Tibial artery (tissue), 4 donors: Measurements from ENCODE around the gene PNMA6E.
"Not testable (repeated sequence)": the region's sequence is repeated elsewhere in the genome, so short reads cannot be mapped to it uniquely, and the experiment has no call there.

Experiments used
- DNase-seq, 2 donors: peaks; one replicate each; pipeline ENCODE4 v3.0.0-alpha.2; 2019
- H3K27ac ChIP-seq, 2 donors: fragments of 200-600 bp; sonication (generic) in 1 of 2; 1 replicate in 1 of 2; 2 replicates in 1 of 2; pipeline ENCODE4 v1.5.1; 2018 to 2019; ENCODE audit warnings: mild to moderate bottlenecking in 1 of 2
- H3K27me3 ChIP-seq, 2 donors: fragments of 200-600 bp; sonication (generic) in 1 of 2; one replicate each; pipeline versions ENCODE4 v1.5.1 to v1.6.0; 2016 to 2019
- H3K36me3 ChIP-seq, 3 donors: fragments of 200-600 bp; sonication (generic) in 2 of 3; one replicate each; pipeline ENCODE4 v1.5.1; 2016 to 2019; ENCODE audit warnings: mild to moderate bottlenecking in 2 of 3
- H3K4me1 ChIP-seq, 4 donors: fragments of 200-600 bp; sonication (generic) in 2 of 4; 1 replicate in 3 of 4; 2 replicates in 1 of 4; pipeline ENCODE4 v1.5.1; 2016 to 2019
- H3K4me3 ChIP-seq, 2 donors: fragments of 200-600 bp; sonication (generic) in 1 of 2; 1 replicate in 1 of 2; 2 replicates in 1 of 2; pipeline ENCODE4 v1.5.1; 2018 to 2019; ENCODE audit warnings: mild to moderate bottlenecking in 2 of 2
- H3K9me3 ChIP-seq, 3 donors: fragments of 200-600 bp; sonication (generic) in 1 of 3; one replicate each; pipeline ENCODE4 v1.5.1; 2016 to 2019
- CTCF ChIP-seq, 2 experiments: fragments of 200-600 bp in 1 of 2; fragments of 450-650 bp in 1 of 2; IDR thresholded peaks; one replicate each; pipeline ENCODE4 v1.5.1; 2017 to 2019; ENCODE audit warnings: antibody characterized with exemption in 2 of 2, mild to moderate bottlenecking in 1 of 2, moderate library complexity in 1 of 2
- intact Hi-C: fragments of 100-400 bp; cut with DNase I; formaldehyde crosslinking; loops from one replicate; pipeline ENCODE4 v1.15.0; 2023; ENCODE audit warnings: low total_unique reads

Gene PNMA6E

DNA sequence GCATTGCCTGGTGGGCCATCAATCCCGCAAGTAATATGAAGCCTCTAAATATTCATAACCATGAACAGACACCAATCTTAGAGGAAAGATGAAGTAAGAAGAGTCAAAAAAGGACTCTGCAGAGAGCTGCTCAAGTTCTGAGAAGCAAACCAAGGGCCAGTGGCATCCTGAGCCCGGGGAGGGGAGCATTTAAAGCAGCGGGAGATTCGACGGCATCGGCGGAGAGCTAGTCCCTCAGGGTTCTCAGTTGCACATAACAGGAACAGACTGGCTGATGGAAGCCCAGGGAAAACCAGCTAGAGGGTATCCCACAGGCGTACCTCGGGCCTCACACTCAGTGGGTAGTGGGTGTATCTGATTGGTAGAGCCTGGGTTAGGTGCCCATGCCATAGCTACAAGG is 4.9 kb upstream of the PNMA6E start:
- Histone ChIP-seq H3K9me3 (no peaks in the 10 kb centered on the region), H3K27ac (no peak overlapping the region), H3K36me3 (no peaks in the 10 kb centered on the region), H3K27me3 (no peaks in the 10 kb centered on the region), H3K4me1 (peaks cover 0 to under 1% (median under 1%) of the 10 kb centered on the region in 4 donors), H3K4me3 (no peak overlapping the region)
- no peak for TF ChIP-seq CTCF (IDR thresholded peaks at IDR 0.05)
- DNase-seq: no peak
- intact Hi-C loops: no loop called here

- Histone ChIP-seq H3K27me3 (peaks cover 0 to under 1% of the 10 kb centered on the region in 2 donors), H3K27ac (no peak overlapping the region), H3K4me3 (no peak overlapping the region), H3K9me3 (no peaks in the 10 kb centered on the region), H3K4me1 (no peaks in the 10 kb centered on the region), H3K36me3 (no peaks in the 10 kb centered on the region)
- intact Hi-C loops: no loop called here
- no peak for TF ChIP-seq CTCF (IDR thresholded peaks at IDR 0.05)
- DNase-seq: peak in 1 of 2 donors; percentile 5
These were observed 4.3 kb upstream of the PNMA6E start for GRCh38 chrX:153405426-153405825.

- H3K4me1 ChIP-seq, H3K27ac ChIP-seq, H3K27me3 ChIP-seq, H3K4me3 ChIP-seq, DNase-seq, H3K9me3 ChIP-seq, intact Hi-C loops, H3K36me3 ChIP-seq: not testable (repeated sequence)
These were observed 3.2 kb upstream of the PNMA6E start for GRCh38 chrX:153404333-153404732.

DNA sequence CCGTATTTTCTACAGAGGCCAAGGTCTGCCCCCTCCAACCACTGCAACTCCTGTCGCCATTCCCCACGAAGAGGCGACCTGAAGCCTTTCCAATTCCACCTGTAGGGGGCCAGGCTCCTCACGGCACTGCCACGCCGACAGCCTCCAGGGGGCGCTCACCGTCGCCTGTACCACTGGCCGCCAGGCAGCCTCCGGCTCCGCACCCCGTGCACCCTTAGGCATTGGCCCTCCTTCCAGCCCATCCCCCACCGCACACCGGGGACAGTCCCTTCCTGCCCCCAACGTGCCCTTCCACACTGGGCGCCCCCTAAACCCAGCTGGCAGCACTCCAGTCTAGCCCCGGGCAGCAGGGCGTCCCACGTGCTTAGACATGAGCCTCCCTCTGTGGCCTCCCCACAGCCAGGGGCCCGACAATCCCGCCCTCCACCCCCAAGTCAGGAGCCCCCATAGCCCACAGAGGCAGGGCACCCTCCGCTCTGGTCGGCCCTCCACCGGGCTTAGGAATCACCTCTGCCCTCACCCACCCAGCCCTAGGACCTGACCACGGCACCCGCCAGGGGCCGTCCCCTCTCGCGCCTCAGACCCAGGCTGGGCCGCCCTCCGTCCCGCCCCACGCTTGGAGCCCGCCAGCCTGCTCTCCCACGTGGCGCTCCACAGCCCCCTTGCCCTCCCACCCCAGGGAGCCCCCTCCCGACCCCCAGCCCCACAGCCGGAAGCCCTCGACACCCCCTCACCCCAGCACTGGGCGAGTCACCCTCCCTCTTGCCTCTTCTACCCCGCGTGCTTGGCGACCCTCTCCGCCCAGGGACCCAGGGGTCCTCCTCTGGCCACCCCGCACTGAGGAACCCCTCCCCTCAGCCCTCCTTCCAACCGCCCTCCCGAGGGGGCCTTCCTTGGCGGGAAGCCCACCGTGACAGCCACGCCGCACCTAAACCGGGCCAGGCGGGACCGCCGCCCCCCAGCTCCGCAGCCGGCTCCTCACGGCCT is 711 bp downstream of the PNMA6E start:
- Histone ChIP-seq H3K27ac (no peak overlapping the region), H3K9me3 (no peaks in the 10 kb centered on the region), H3K4me1 (no peaks in the 10 kb centered on the region), H3K36me3 (no peaks in the 10 kb centered on the region), H3K27me3 (peaks cover 0 to 16% of the 10 kb centered on the region in 2 donors), H3K4me3 (no peak overlapping the region)
- TF ChIP-seq CTCF (IDR thresholded peaks at IDR 0.05): peak; percentile 39 to 40
- intact Hi-C loops: no loop called here
- DNase-seq: no peak

- H3K27me3 ChIP-seq: peaks cover 0 to 16% of the 10 kb centered on the region in 2 donors
- H3K9me3 ChIP-seq: no peaks in the 10 kb centered on the region
- intact Hi-C loops: no loop called here
- H3K27ac ChIP-seq: no peak overlapping the region
- no peak for DNase-seq
- H3K36me3 ChIP-seq: no peaks in the 10 kb centered on the region
- H3K4me3 ChIP-seq: no peak overlapping the region
- TF ChIP-seq CTCF (IDR thresholded peaks at IDR 0.05): no peak
- H3K4me1 ChIP-seq: no peaks in the 10 kb centered on the region
These were observed 2.7 kb downstream of the PNMA6E start for GRCh38 chrX:153398275-153398960.
